ENCODE data around the gene HES6.

HES6 gene

DNA sequence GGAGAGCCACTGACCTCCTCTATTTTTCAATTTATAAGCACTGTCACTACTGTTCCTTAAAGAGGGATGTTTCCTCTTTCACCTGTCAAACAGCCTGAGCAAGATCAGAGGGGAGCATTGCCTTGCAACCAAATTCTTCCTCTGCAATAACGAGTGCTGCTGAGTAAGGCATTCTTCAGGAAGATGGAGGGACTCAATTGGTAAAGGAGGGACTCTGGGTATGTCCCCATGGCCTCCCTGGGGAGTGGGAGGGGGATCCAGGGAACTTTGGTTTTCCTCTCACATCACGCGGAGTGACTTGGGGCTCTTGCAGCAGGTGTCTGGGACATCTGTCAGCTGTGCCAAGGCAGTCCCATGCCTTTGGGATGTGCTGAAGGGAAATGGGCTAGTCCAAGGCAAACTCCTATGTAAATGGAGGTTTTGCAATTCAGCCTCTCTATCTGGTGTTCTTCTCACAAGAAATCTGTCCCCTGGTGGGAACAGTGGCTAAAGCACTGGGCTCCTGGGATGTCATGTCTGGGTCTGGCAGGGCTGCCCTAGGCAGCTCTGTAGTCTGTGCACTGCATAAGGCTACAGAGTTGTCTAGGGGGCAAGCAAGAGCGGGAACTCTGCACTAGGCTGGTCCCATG is 14.4 kb upstream of the HES6 start:
- DNase-seq (ENCODE audit: low read depth in 2 of 2) = no peak

DNA sequence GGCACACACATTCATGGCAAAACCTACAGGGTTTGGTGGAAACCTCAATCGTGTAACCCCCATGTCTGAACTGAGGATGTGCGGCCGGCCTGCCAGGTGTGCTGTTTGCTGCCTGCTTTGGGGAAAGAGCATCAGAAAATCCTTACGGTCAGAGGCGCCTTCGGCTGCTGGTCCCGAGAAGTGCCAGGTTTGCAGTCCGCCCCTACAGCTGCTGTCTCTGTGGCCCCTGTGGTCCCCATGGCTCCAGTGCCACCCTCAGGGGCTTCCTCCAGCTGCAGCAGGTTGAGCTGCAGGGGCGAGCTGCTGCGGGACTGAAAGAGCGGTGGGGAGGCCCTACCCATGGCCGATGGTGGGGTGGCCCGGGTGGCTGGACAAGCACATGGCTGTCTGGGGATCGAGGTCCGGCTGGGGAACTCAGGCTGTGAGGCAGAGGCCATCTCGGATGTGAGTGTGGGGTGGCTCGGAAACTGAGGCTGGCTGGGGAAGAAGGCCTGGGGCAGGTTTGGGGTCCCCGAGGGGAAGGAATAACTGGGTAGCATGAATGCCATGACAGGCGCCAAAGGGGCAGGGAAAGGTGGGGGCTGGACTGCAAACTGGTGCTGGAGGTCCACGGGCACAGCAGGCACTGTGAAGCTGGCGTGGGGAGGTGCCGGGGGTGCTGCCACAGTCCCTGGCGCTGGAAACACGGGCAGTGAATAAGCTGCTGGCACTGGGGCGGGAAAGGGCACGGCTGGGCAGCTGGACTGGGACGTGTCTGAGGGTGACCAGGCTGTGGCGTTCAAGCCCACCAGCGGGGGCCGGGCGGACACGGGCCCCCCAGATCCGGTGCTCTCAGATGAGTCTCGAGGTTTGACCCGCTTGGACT is 13.2 kb upstream of the HES6 start:
- DNase-seq (ENCODE audit: low read depth in 2 of 2) = no peak

DNA sequence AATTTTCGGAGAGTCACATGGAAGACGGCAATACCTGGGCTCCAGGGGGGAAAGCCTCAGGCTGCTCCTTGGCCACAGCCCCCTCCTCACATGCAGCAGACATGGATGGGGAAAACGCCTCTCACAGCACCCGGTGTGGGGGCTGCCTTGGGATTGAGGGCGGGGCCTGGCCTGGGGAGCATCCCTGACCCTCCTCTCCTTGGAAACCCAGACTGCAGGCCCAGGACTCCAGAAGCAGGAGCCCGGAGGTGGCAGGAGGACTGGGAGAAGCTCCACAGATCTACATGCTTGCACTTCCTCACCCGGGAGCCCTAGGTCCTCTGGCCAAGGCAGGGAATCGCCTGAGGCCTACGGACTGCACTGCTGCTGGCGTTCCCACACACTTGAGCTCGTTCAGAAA is 12.1 kb upstream of the HES6 start:
- DNase-seq (ENCODE audit: low read depth in 2 of 2) = no peak

DNA sequence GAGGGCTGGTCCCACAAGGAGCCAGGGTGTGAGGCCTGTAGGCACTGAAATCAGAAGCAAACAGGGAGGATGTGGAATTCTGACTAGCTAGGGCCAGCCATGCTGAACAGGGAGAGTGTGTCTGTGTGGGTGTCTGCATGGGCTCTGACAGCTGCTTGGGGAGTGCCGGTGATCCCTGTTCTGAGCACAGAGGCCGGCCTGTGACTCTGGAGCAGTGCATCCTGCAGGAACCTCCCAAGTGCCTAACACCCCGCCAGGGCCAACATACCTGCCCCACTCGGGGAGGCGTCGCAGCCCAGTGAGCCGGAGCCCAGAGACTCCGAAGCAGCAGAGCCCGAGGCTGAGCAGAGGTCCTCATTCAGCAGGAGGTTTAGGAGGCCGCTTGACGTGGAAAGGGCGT is 11.5 kb upstream of the HES6 start:
- no peak for DNase-seq (ENCODE audit: low read depth in 2 of 2)

DNA sequence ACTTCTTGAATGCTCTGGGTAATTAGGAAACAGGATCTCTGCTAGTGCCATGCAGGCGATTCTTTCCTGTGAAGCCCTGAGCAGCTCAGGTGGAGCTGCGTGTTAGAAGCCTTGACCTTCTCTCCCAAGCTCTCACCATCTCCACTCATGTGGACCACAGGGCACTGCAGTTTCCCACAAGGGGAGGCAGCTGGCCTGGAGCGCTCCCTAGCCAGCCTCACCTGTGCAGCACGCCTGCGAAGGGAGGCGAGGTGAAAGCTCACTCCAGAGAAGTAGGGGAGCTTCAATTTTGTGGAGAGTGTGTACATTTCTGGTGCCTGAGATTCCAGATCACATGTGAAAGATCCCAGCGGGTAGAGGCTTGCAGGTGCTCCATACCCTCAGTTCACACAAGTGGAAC is 11.1 kb upstream of the HES6 start:
- DNase-seq (ENCODE audit: low read depth in 2 of 2) = no peak

DNA sequence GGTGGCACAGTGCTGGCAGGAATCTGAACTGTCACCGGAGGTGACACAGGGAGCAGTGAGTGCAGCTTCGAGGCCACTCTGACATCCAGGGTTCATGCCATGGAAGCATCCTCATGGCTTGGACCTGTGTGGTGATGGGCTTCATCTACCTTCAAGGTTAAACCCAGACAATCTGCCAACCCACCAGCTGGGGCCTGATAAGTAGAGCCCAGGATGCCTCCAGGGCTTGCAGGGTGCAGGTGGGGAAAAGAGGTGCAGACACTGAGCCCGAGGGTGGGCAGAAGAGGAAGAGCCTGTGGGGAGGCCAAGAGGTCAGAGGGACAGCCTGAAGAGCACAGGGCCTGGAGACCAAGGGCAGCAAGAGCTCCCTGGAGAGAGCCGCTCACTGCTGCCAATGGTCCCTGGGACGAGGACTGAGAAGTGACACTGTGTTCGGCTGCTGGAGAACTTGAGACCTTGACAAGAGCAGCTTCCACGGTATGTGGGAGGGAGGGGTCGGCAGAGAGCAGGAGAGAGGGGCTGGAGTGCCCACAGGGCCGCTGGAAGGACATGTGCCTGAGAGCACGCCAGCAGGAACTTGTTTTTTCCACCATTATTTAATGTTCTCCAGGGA is 8.1 kb upstream of the HES6 start:
- DNase-seq (ENCODE audit: low read depth in 2 of 2) = no peak

DNA sequence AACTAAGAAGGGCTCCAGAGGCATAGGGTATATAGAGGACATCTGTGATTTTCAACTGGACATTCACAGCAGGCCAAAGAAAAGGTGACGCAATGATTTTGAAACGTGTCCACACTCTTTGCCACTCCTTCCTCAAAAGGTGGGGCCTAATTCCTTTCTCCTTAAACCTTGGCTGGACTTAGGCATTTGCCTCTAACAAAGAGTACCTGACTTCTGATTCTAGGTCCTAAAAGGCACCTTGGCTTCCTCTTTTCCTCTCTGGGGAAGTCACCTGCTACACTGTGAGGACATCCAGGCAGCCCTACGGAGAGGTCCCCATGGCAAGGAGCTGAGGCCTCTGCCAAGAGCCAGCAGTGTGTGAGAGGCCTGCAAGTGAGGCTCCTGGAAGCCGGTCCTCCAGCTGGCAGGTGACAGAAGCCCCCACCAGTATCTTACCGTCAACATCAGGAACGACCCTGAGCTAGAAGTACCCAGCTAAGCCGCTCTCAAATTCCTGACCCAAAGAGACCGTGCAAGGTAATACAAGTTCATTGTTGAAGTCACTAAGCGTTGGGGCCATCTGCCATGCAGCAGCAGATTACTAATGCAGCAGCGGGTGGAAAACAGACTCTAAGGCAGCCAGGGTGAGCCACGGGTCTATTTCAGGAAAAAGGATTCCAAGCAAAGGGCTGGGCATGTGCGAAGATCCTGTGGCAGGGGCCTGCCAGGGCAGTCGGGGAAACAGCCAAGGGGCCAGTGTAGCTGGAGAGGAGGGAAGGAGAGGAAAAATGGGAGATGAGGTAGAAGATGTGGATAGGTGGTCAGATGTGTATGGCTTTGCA is 7.4 kb upstream of the HES6 start:
- DNase-seq (ENCODE audit: low read depth in 2 of 2) = no peak

DNA sequence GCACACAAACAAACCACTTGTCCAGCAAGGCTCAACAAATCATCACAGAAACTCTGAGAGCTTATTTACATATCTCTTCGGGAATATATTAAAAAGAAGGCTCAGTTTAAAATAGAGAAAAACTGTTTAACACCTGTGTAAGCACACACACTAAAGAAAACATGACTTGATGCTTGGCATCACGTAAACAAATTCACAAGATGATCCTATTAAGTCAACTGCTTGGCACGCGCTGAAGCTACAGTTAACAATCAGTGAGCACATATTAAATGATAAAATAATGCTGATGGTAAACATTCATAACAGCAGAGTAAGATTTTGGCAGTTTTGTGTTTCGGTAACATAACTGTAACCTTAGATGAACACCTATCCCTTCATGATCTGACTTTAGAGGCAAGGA is 4.3 kb upstream of the HES6 start:
- DNase-seq (ENCODE audit: low read depth in 2 of 2) = no peak

DNA sequence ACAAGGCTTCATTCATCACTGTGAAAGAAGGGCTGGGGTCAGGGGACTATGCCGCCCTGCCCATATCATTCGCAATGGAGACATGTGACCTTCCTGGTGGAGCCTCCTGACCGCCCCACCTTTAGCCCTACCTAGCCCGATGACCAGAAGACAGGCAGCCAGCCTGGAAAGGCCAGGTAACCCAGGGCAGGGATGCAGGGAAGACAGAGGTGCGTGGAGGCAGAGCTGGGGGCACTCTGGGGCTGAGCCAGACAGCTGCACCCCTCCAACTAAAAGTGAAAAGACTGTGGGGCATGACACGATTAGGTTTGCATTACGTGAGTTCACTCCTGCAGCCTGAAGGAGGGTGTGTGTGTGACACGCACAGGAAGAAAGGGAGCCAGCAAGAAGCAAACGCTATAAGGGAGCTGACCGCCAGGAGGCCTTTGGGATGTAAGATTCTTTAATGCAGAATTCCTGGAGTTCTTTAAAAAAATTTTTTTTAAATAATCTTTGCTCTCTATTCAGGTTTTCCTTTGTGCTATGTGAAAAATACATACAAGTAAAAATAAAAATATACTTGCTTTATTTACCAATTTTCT is 3.7 kb upstream of the HES6 start:
- no peak for DNase-seq (ENCODE audit: low read depth in 2 of 2)

DNA sequence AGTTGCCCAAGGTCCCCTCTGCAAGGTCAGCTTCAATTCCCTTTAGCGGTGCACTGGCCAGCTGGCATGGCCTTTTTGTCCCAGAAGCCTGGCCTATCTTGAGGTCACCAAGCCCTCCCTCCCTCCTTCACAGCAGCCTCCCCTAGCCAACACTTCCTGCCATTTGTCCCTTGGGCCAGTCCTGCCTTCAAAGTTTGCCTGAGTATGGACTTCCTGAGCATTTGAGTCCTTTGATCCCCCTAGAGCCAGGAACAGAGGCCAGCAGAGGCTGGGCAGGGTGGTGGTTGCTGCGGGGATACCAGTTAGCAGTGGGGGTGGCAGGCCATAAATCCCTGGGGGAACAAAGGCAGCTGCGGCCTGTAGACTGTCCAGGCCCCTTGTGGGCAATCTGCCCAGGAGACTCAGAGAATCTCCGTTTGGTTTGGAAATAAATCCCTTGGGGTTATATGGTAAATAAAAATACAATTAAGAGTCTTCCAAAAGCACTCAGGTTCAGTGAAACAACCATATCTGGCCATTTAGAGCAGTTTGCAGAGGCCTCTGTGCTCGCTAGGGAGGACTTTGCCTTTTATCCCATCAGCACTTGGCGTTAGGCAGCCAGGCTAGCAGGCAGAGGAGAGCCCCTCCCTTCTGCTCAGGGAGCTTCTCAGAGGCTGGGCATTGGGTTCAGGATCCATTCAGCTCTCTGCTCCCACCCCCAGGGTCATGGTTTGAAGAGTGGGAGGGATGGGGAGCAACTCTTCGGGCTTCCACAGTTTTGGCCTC is 3.1 kb upstream of the HES6 start:
- DNase-seq (ENCODE audit: low read depth in 2 of 2) = no peak

DNA sequence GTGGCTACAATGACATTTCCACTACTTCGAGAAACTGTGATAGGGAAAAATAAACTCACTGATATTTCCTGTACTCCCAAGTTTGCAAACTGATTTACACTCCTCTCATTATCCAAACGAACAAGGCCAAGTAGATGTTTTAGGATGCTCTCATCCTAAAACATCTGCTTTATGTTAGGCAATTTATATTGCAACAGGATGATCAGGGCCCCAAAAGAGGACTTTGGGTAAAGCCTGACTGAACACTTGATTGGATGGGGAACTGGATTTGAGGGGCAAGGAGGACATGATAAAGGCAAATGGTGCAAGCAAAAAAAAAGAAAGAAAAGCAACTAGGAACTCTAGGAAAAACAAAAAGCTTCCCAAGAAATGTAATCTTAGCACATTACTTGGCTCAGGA is 2.1 kb upstream of the HES6 start:
- DNase-seq (ENCODE audit: low read depth in 2 of 2) = no peak

DNA sequence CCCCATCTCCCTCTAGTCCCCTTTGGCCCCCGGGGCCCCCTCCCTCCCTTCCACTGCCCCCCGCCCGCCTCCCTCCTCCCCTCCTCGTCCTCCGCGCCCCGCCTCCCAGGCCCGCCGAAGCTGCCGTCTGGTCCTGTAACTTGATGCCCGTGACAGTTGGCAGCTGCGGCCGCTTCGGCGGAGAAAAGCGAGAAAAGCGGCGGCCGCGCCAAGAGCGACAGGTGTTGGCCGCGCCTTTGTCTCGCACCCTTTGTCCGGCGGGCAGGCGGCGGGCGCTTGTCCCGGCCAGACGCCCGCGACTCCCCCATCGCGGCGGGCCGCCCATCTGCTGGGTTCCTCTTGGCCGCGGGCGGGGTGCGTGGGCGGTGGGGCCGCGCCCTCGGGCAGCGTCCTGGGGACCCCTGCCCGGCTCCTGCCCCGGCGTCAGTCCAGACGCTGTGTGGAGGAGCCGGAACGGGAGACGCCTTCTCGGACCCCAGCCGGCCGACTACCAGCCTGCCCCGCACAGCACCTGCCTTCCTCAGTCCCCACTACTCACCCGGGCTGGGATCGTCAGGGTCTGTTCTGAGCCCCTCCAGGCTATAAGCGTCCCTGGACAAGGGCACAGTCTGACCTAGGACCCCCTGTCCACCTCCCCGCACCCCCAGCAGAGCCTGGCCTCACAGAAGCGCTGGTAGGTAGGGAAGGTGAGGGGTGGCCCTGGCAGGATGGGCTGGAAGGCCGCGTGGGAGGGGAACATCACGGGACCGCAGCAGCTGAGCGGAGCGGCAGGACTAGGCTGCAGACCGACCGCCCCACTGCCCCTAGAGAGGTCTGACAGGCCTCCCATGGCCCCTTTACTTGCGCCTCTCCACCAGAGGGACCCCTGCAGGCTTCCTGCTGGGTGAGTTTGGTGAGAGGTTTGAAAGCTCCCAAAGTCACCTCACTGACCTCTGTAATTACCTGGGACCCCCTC is 1.2 kb upstream of the HES6 start:
- DNase-seq (ENCODE audit: low read depth in 2 of 2) = no peak

DNA sequence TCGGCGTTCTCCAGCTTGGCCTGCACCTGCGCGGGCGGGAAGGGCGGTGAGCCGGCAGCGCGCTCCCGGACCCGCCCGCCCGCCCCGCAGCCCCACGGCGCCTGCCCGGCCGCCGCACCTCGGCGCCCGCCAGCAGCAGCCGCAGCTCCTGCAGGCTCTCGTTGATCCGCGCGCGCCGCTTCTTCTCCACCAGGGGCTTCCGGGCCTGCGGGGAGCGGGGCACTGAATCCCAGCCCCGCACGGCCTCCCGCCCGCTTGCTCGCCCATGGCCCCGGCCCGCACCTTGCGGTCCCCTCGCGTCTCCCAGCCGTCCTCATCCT is 335 bp downstream of the HES6 start:
- no peak for DNase-seq (ENCODE audit: low read depth in 2 of 2)

DNA sequence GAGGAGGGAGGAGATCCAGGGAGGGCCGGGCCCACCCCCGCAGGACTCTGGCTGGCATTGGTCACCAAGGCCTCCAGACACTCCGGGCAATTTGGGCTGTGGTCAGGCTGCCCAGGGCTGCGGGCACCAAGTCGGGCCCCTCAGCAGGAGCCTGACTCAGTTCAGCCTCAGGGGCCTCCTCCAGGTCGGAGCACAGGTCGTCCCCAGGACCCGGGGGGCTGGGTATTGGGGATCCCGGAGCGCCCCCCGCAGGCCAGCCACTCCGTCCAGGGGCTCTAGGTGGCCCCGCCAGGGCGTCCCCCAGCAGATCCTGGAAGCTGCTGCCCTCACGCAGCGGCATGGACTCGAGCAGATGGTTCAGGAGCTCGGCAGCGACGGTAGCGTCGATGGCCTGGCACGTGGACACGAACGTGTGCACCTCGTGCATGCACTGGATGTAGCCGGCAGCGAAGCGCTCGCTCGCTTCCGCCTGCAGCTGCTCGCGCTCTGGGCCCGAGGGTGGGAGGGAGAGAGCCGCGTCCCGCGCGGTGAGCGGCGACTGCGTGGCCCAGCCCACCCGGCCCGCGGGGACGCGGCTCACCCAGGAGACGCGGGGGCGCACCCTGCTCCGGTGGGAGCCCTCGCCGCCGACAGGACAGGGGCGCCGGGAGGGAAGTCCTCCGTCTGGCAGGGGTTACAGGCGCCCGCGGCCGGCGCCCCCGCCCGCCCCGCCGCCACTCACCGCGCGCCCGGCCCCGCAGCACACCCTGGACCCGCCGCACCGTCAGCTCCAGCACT is 884 bp downstream of the HES6 start:
- DNase-seq (ENCODE audit: low read depth in 2 of 2) = no peak

DNA sequence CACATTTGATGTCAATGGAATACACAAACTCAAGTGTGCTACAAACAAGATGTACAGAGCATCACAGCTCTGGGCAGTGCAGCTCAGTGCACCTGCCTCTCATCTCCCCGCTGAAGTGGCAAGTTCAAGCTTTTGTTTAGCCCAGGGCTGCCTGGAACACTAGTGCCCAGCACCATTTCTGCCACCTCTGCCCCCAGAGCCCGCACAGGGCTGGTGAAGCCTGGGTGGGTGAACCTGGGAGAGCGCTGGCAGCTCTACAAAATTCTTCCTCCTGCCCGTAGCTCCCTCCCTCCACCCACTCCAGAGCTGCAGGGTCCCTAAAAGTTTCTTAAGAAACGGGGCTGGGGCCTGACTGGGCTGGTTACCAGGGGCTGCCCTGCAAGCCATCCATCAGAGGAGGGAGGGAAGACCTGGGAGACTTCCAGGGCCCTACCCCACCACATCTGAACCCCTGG is 1.5 kb downstream of the HES6 start:
- no peak for DNase-seq (ENCODE audit: low read depth in 2 of 2)

DNA sequence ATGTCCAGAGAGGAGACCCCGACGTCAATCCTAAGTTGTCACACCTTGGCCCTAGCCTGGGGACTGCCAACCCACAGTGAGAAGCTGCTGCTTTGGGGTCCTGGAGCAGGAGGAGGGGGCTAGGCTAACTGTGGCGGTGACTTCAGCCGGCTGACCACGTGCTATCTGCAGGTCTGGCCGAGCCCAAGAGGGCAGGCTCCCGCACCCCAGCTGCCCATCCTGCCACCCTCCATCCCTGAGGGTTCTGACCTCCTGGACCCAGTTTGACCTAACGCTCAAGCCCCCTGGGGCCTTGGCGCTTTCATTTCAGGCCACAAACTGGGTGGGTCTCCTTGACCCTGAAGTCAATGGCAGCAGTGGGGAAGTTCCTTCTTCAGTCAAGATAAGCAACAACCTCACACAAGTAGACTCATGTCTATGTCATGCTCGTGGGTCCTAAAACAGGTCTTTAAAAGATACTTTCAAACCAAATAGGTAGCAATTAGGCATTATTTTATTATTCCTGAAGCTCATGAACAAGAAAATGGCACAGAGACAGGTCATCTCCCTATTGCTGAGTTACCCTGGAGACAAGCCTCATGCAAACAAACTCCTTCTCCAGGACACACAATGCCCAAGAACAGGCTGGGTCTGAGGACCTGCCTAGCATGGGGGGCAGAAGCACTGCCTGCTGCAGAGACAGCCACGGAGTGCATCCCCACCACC is 2.3 kb downstream of the HES6 start:
- DNase-seq (ENCODE audit: low read depth in 2 of 2) = no peak

DNA sequence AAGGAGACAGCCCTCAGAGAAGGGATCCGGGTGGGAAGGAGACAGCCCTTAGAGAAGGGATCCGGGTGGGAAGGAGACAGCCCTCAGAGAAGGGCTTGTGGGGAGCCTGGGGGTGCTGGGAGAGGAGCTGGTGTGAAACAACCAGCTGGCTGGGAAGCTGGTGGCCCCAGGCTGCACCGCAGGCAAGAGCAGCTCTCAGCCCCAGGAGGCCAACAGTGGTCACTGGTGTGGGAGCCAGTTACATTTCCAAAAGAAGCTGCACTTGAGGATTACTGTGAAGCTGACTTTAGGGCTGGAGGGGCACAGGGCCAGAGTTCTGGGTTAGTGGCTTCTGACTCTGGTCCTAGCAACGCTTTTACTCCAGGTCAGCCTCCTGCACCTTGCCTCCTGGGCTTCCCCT is 3.3 kb downstream of the HES6 start:
- no peak for DNase-seq (ENCODE audit: low read depth in 2 of 2)

DNA sequence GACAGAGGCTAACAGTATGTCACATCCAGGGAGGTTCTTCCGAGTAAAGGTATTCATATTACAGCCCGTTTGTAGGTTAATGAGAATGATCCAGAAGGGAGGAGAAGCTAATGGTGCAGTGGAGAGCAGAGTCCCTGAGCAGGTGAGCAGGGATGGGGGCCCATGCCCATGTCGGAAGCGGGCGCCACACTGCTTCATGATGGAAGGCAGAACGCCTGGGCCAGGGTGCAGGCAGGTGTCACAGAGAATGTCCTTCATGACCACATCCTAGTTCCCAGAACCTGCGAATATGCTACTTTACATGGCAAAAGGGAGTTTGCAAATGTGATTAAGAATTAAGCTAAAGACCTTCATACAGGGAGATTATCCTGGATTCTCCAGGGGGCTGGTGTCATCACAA is 4.0 kb downstream of the HES6 start:
- DNase-seq (ENCODE audit: low read depth in 2 of 2) = no peak

DNA sequence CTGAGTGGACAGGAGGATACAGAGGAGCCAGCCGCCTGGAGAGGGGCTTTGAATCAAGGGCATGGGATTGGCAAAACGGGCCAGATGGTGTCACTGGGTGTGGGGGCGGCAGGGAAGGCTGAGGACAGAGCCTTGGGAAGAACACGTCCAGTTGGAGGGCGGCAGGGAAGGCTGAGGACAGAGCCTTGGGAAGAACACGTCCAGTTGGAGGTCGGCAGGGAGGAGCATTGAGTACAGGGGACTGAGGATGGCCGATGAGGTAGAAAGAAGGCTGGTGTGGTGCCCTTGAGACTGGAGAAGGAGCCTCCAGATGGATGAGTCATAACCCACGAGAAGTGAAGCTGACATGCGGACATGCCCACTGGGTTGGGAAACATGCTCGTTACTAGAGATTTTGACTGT is 4.5 kb downstream of the HES6 start:
- DNase-seq (ENCODE audit: low read depth in 2 of 2) = no peak
